HG03196 (cell line): ENCODE data around the gene CYP19A1.

Experiments
- ATAC-seq: cut with Tn5 transposase; IDR thresholded peaks from one replicate; pipeline ENCODE4 v1.9.1; 2021; ENCODE audit not compliant: unreplicated experiment

The CYP19A1 gene

GRCh38 chr15:51338496-51338895, at the start of gene CYP19A1:
Gene CYP19A1, minus strand, starts transcription at chr15:51338596. Its CDS starts 95,684 bp downstream, at chr15:51242912.
- ATAC-seq: no peak

- no peak for ATAC-seq
Observed at GRCh38 chr15:51387699-51388041, 49.3 kb upstream of the CYP19A1 start.

GRCh38 chr15:51386960-51387698, 48.7 kb upstream of the CYP19A1 start:
- no peak for ATAC-seq

GRCh38 chr15:51386486-51386885, 48.1 kb upstream of the CYP19A1 start:
- ATAC-seq: no peak

GRCh38 chr15:51386029-51386428, 47.6 kb upstream of the CYP19A1 start:
- ATAC-seq: no peak

- no peak for ATAC-seq
Observed at GRCh38 chr15:51382787-51383186, 44.4 kb upstream of the CYP19A1 start.

- no peak for ATAC-seq
Observed at GRCh38 chr15:51380999-51381806, 42.8 kb upstream of the CYP19A1 start.

- ATAC-seq: no peak
Observed at GRCh38 chr15:51379390-51379789, 41.0 kb upstream of the CYP19A1 start.

- ATAC-seq: no peak
Observed at GRCh38 chr15:51378406-51378805, 40.0 kb upstream of the CYP19A1 start.

GRCh38 chr15:51377038-51377786, 38.8 kb upstream of the CYP19A1 start:
- ATAC-seq: no peak

- ATAC-seq: no peak
Observed at GRCh38 chr15:51375966-51376640, 37.7 kb upstream of the CYP19A1 start.

GRCh38 chr15:51374131-51374530, 35.7 kb upstream of the CYP19A1 start:
- no peak for ATAC-seq

- no peak for ATAC-seq
Observed at GRCh38 chr15:51371266-51371665, 32.9 kb upstream of the CYP19A1 start.

- ATAC-seq: no peak
Observed at GRCh38 chr15:51369451-51369761, 31.0 kb upstream of the CYP19A1 start.

GRCh38 chr15:51368751-51369450, 30.5 kb upstream of the CYP19A1 start:
- ATAC-seq: no peak

- ATAC-seq: no peak
Observed at GRCh38 chr15:51368307-51368706, 29.9 kb upstream of the CYP19A1 start.

- no peak for ATAC-seq
Observed at GRCh38 chr15:51367322-51367976, 29.1 kb upstream of the CYP19A1 start.

GRCh38 chr15:51366920-51367319, 28.5 kb upstream of the CYP19A1 start:
- ATAC-seq: no peak

GRCh38 chr15:51366071-51366470, 27.7 kb upstream of the CYP19A1 start:
- no peak for ATAC-seq

GRCh38 chr15:51365417-51365816, 27.0 kb upstream of the CYP19A1 start:
- no peak for ATAC-seq
